Measurements from ENCODE around the gene RNASE13. TPM values are rescaled to one million over a fixed set of nuclear protein-coding genes. Genes with fewer than 3 reads are reported as not detected.
"Not testable (repeated sequence)": the region's sequence is repeated elsewhere in the genome, so short reads cannot be mapped to it uniquely, and the experiment has no call there.

RNASE13 gene
- total RNA-seq, 2 experiments from 2014 or later: not detected

DNA sequence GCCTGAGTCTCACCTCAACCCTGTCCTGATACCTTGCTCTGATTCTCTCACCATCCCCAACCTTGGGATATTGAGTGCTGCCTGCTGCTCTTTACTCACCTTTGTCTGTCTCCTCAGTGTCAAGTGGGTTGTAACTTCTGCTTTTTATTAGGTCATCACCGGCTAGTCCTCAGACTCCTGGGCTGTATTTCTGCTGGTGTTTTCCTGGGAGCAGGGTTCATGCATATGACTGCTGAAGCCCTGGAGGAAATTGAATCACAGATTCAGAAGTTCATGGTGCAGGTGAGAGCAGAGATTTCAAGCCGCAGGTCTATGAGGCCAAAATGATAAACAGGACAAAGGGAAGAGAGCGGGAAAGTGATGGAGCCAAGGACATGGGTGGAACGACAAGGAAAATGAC lies 35.0 kb downstream of the RNASE13 start:
- Mint-ChIP-seq H3K4me3 (no peak overlapping the region), H3K27ac (no peak overlapping the region), H3K9me3 (no peaks in the 10 kb centered on the region), H3K36me3 (ENCODE audit: low read depth) (peaks cover 24% of the 10 kb centered on the region), H3K4me1 (peaks cover 16% of the 10 kb centered on the region), H3K27me3 (no peaks in the 10 kb centered on the region)
- POLR2A ChIA-PET: no interaction called here
- no peak for DNase-seq
- CTCF ChIA-PET: interaction anchor here (3.2 to 3.9 kb wide), 3 partner anchors 15 to 93 kb away, joined by 12 to 18 read pairs (median 14); no protein-coding TSS in a partner anchor

DNA sequence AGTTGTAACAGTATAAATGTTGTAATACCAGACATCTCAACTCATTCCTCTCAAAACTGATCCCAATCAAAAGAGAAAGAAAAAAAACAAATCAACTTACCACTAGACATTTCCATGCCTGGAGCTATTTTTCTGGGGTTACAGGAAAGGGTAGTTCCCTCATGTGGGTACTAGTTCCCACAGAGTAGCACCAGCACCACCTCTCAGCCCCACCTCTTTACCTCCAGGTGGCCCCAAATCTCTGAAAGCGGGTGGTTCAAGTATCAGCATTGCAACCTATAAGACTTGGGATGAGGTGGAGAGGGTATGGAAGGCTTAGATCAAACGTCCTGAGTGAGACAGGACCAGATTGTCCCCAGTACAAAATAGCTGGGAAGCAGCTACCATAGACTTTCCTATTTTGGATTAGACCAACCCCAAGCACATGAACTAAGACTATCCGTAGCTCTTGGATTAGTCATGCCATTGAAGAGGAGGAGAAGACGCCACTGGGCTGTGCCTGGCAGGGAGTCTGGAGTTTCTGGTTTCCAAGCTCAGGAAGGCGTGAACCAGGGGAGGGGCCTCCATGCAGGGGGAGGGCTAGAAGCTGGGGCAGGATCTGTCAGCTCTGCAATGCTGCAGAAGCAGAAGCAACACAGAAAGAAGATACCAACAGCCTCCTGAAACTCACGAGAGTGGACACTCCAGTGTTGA lies 35.8 kb downstream of the RNASE13 start, which contains the start of gene SLC39A2:
Gene SLC39A2, plus strand, starts transcription at position 620 of the 693 bp plus-strand sequence. CDS start 154 bp downstream, outside the sequence.
- POLR2A ChIA-PET: interaction anchor here (0.6 kb wide), 1 partner anchor 176 kb away, joined by 4 read pairs; no protein-coding TSS in a partner anchor
- no peak for DNase-seq
- H3K9me3 Mint-ChIP-seq: no peaks in the 10 kb centered on the region
- no peaks in the 10 kb centered on the region for H3K27me3 Mint-ChIP-seq
- H3K4me1 Mint-ChIP-seq: peaks cover 19% of the 10 kb centered on the region
- CTCF ChIA-PET: interaction anchor here (0.7 to 3.9 kb wide), 6 partner anchors 16 to 94 kb away, joined by 3 to 18 read pairs (median 8); no protein-coding TSS in a partner anchor
- H3K36me3 Mint-ChIP-seq (ENCODE audit: low read depth): peaks cover 30% of the 10 kb centered on the region
- H3K27ac Mint-ChIP-seq: no peak within 1 kb of the TSS
- H3K4me3 Mint-ChIP-seq: no peak within 1 kb of the TSS

DNA sequence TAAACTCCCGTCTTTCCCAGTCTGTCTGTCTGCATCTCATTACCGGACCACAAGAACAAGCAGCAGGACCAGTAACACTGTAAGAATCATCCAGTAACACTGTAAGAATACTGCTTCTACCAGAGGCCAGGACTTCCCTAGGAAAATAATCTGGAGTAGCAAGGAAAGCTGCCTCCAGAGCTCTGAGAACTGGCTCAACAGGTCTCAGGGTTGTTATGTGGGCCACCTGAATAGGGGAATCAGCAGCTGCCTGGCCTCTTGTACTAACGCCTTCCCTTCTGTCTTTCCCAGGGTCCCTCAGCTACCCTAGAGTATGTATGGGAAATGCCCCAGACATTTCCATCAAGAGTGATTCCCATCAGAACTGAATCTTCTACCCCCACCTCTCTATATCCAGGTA lies 36.5 kb downstream of the RNASE13 start:
- no peak overlapping the region for H3K27ac Mint-ChIP-seq
- H3K4me1 Mint-ChIP-seq: peaks cover 21% of the 10 kb centered on the region
- DNase-seq: no peak
- peaks cover 33% of the 10 kb centered on the region for H3K36me3 Mint-ChIP-seq (ENCODE audit: low read depth)
- H3K27me3 Mint-ChIP-seq: no peaks in the 10 kb centered on the region
- H3K9me3 Mint-ChIP-seq: no peaks in the 10 kb centered on the region
- CTCF ChIA-PET: interaction anchor here (0.7 to 3.9 kb wide), 8 partner anchors 10 to 321 kb away, joined by 3 to 18 read pairs (median 4); no protein-coding TSS in a partner anchor
- no peak overlapping the region for H3K4me3 Mint-ChIP-seq
- POLR2A ChIA-PET: no interaction called here

DNA sequence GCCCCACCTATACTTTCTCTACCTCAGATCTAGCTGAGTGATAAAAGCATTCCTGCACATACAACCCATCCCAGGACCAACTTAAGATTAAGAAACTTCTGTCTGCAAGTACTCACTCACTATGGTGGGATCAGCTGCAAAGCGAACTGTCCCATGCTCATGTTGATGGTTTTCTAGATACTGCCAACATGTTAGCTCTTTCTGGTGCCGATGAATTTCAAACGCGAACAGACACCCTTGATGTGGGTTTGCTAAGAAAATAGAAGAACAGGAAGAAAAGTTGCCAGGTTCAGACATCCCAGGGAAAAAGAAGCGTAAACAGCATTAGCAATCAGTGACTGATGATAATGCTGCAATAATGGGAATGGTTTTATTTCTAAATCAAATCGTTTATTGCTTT lies 37.0 kb downstream of the RNASE13 start:
- CTCF ChIA-PET: interaction anchor here (0.6 to 3.9 kb wide), 13 partner anchors 10 to 323 kb away, joined by 3 to 18 read pairs (median 5); no protein-coding TSS in a partner anchor
- DNase-seq: no peak
- Mint-ChIP-seq H3K27ac (no peak overlapping the region), H3K4me3 (no peak overlapping the region), H3K9me3 (no peaks in the 10 kb centered on the region), H3K4me1 (peaks cover 23% of the 10 kb centered on the region), H3K36me3 (ENCODE audit: low read depth) (peaks cover 36% of the 10 kb centered on the region), H3K27me3 (no peaks in the 10 kb centered on the region)
- POLR2A ChIA-PET: no interaction called here

DNA sequence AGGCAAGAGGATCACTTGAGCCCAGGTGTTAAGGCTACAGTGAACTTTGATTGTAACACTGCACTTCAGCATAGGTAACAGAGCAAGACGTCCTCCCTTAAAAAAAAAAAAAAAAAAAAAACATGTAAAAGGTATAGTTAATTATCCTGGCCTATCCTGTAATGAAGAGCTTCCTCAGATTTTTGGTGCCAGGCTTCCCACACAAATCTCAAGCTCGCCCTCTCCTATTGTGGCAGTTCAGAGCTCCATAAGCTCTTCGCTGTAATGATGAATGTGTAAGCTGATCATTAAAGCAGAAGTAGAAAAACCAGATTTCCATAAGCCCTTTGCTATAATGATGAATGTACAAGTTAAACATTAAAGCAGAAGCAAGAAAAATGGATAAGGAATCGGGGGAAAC lies 37.5 kb downstream of the RNASE13 start:
- no peak overlapping the region for H3K4me3 Mint-ChIP-seq
- H3K9me3 Mint-ChIP-seq: no peaks in the 10 kb centered on the region
- H3K36me3 Mint-ChIP-seq (ENCODE audit: low read depth): peaks cover 39% of the 10 kb centered on the region
- no peak overlapping the region for H3K27ac Mint-ChIP-seq
- H3K27me3 Mint-ChIP-seq: no peaks in the 10 kb centered on the region
- CTCF ChIA-PET: interaction anchor here (0.6 to 3.9 kb wide), 11 partner anchors 11 to 322 kb away, joined by 3 to 18 read pairs (median 5); no protein-coding TSS in a partner anchor
- DNase-seq: no peak
- POLR2A ChIA-PET: no interaction called here
- peaks cover 26% of the 10 kb centered on the region for H3K4me1 Mint-ChIP-seq

DNA sequence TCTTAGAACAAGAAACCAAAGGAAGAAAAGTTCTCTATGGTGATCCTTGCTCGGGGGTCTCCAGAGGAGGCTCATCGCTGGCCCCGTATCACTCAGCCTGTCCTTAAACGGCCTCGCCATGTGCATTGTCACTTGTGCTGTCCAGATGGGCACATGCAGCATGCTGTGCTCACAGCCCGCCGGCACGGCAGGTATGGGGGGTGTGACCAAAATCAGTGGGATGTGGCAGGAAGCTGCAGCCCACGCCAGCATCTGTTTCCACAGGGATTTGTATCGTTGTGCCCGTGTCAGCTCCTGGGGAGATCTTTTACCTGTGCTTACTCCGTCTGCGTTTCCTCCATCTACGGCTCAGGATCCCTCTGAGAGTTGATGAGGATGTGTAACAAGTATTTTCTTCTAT lies 38.1 kb downstream of the RNASE13 start:
- CTCF ChIA-PET: interaction anchor here (1.0 to 3.9 kb wide), 5 partner anchors 18 to 108 kb away, joined by 5 to 18 read pairs (median 7); no protein-coding TSS in a partner anchor
- H3K27me3 Mint-ChIP-seq: no peaks in the 10 kb centered on the region
- no peak for DNase-seq
- POLR2A ChIA-PET: no interaction called here
- H3K36me3 Mint-ChIP-seq (ENCODE audit: low read depth): peaks cover 45% of the 10 kb centered on the region
- H3K27ac Mint-ChIP-seq: no peak overlapping the region
- H3K4me3 Mint-ChIP-seq: no peak overlapping the region
- peaks cover 32% of the 10 kb centered on the region for H3K4me1 Mint-ChIP-seq
- no peaks in the 10 kb centered on the region for H3K9me3 Mint-ChIP-seq

DNA sequence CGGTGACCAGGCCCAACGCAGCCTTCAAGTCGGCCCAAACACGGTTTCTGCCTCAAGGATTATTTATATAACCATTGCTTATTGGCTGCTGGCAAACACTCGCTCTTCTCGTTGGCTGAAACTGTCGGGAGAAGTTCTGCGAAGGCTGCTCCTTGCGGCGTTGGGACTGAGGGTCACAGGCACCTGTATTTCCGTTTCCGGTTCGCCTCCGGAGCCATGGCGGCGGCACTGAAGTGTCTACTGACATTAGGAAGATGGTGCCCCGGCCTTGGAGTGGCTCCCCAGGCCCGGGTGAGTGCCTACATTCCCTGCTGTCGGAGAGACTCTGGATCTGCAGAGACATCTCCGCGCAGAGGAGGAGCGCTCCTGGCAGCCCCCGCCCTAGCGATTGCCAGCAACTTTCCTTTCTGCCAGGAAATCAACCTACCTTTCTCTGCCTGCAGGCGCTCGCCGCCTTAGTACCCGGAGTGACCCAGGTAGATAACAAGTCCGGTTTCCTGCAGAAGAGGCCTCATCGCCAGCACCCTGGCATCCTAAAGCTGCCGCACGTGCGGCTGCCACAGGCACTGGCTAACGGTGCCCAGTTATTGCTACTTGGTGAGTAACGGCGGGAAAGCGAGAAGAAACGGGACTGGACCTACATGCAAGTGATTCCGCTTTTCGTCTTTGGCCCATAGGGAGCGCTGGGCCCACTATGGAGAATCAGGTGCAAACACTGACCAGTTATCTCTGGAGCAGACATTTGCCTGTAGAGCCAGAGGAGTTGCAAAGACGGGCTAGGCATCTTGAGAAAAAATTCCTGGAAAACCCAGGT lies 44.6 kb downstream of the RNASE13 start, which contains the start of gene METTL17:
Gene METTL17, plus strand, starts transcription at position 194 of the 814 bp plus-strand sequence. Its CDS starts 23 bp downstream, at position 217.
- Mint-ChIP-seq H3K27me3 (no peaks in the 10 kb centered on the region), H3K4me3 (peak within 1 kb of the TSS; percentile 91), H3K36me3 (ENCODE audit: low read depth) (peaks cover 34% of the 10 kb centered on the region), H3K27ac (peak within 1 kb of the TSS; percentile 90), H3K9me3 (no peaks in the 10 kb centered on the region), H3K4me1 (peaks cover 44% of the 10 kb centered on the region)
- ChIA-PET POLR2A (no interaction called here), CTCF (interaction anchor here (2.2 kb wide), 1 partner anchor 18 kb away, joined by 15 read pairs; no protein-coding TSS in a partner anchor)
- DNase-seq: peak; percentile 93

DNA sequence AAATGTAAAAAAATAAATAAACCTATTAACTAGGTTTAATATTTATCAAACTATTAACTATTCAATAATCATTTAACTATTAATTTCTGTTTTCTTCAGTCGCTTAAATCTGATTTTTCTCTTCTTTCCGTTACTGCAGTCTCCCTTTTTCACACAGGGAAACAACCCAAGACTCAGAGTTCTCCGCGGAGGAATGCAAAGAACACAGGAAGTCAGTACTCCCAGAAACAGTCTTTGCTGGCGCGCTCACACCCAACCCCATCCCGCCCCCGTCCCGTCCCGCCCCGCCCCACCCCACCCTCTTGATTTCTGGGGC lies 45.2 kb downstream of the RNASE13 start:
- CTCF ChIA-PET: interaction anchor here (2.2 kb wide), 1 partner anchor 18 kb away, joined by 15 read pairs; no protein-coding TSS in a partner anchor
- DNase-seq: no peak
- peak overlapping the region; percentile 90 for H3K27ac Mint-ChIP-seq
- no peaks in the 10 kb centered on the region for H3K9me3 Mint-ChIP-seq
- peaks cover 44% of the 10 kb centered on the region for H3K4me1 Mint-ChIP-seq
- peak overlapping the region; percentile 91 for H3K4me3 Mint-ChIP-seq
- peaks cover 28% of the 10 kb centered on the region for H3K36me3 Mint-ChIP-seq (ENCODE audit: low read depth)
- H3K27me3 Mint-ChIP-seq: no peaks in the 10 kb centered on the region
- POLR2A ChIA-PET: no interaction called here

DNA sequence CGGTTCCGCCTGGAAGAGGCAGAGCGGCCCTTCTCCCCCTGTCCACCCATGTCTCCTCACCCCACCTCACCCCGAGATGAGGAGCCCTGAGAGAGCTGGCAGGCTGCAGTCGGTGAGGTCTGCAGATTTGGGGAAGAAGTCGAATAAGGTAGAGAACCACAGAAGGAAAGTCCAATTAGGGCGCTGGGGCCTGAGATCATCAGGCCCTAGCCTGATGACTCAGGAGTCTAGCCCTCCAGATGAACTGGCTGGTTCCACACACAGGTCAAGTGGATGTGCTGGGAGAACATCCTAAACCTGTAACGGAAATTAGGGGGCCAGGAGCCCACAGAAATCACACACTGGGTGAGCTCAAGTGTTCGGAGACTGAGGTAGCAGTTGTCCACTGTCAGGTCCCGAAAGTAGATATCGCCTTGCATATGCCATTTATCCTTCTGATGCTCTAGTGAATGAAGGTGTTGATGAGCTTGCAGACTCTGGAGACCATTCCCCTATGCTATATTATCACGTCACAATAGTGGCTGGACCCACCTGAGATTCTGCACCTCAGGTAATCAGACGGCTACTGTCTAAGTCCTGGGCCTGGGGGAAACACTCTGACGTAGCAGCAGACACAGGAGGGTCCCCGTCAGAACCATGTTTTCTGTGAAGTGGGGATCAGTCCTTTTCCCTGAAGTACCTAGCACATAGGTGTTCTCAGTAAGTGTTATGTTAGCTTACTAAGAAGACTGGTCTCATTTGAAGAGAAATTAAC lies 45.7 kb downstream of the RNASE13 start:
- peak overlapping the region; percentile 47 for H3K4me3 Mint-ChIP-seq
- H3K36me3 Mint-ChIP-seq (ENCODE audit: low read depth): peaks cover 24% of the 10 kb centered on the region
- ChIA-PET POLR2A (no interaction called here), CTCF (interaction anchor here (0.8 to 2.2 kb wide), 2 partner anchors 17 to 69 kb away, joined by 3 to 15 read pairs; no protein-coding TSS in a partner anchor)
- peak overlapping the region; percentile 59 for H3K27ac Mint-ChIP-seq
- no peaks in the 10 kb centered on the region for H3K27me3 Mint-ChIP-seq
- DNase-seq: no peak
- H3K9me3 Mint-ChIP-seq: no peaks in the 10 kb centered on the region
- peaks cover 42% of the 10 kb centered on the region for H3K4me1 Mint-ChIP-seq

DNA sequence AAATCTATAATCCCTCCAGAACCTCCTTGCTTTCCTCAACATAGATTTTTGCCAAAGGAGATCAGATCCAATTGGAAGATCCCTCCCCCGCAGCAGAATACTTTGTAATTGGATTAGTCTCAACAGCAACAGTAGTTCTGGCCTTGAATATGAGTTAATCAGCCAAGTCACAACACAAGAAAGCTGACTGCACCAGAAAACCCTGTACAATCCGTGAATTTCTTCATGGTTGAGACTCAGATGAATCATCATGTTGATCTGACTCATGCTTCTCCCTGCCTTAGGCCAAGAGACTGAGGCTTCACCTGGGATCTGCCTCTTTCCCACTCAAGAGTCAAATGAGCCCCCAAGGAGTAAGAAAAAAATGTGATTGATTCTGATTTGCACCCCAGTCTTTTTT lies 47.8 kb downstream of the RNASE13 start:
- POLR2A ChIA-PET: no interaction called here
- no peak overlapping the region for H3K27ac Mint-ChIP-seq
- H3K27me3 Mint-ChIP-seq: peaks cover 3% of the 10 kb centered on the region
- no peaks in the 10 kb centered on the region for H3K9me3 Mint-ChIP-seq
- H3K36me3 Mint-ChIP-seq (ENCODE audit: low read depth): peaks cover 11% of the 10 kb centered on the region
- CTCF ChIA-PET: interaction anchor here (1.1 kb wide), 1 partner anchor 16 kb away, joined by 6 read pairs; no protein-coding TSS in a partner anchor
- no peak overlapping the region for H3K4me3 Mint-ChIP-seq
- H3K4me1 Mint-ChIP-seq: peaks cover 31% of the 10 kb centered on the region
- DNase-seq: no peak

DNA sequence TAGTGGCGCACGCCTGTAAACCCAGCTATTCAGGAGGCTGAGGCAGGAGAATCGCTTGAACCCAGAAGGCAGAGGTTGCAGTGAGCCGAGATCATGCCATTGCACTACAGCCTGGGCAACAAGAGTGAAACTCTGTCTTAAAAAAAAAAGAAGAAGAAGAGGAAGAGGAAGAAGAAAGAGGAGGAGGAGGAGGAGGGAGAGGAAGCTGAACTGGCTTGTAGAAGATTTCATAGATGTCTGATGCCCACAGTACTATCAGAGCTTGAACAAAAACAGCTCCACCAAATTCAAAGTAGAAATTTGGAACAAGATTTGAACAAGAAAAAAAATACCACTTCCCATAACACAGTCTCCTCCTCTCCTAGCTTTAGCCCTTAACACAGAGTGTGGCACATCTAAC lies 49.0 kb downstream of the RNASE13 start:
- H3K27ac Mint-ChIP-seq; H3K9me3 Mint-ChIP-seq; H3K4me3 Mint-ChIP-seq; DNase-seq; H3K36me3 Mint-ChIP-seq (ENCODE audit: low read depth); H3K27me3 Mint-ChIP-seq; POLR2A ChIA-PET: not testable (repeated sequence)
- H3K4me1 Mint-ChIP-seq: peaks cover 24% of the 10 kb centered on the region
- CTCF ChIA-PET: interaction anchor here (0.6 to 1.0 kb wide), 2 partner anchors 15 to 19 kb away, joined by 3 read pairs; no protein-coding TSS in a partner anchor

Measured in activated CD4-positive, alpha-beta T cell treated with anti-CD3 and anti-CD28 coated beads, Interleukin-2, amount 10 ng/mL, durations not matched to agents 7 days and 5 days (primary cell).